Activated T-helper 9 cell treated with anti-CD3 and anti-CD28 coated beads, Interleukin-2, amount 50 U/mL, for 16 hours (primary cell): ENCODE results near the gene HDGF.

Experiments
- DNase-seq: peaks from one replicate; pipeline ENCODE4 v3.0.0-alpha.2; 2020; ENCODE audit warnings: low read depth

HDGF gene

DNA sequence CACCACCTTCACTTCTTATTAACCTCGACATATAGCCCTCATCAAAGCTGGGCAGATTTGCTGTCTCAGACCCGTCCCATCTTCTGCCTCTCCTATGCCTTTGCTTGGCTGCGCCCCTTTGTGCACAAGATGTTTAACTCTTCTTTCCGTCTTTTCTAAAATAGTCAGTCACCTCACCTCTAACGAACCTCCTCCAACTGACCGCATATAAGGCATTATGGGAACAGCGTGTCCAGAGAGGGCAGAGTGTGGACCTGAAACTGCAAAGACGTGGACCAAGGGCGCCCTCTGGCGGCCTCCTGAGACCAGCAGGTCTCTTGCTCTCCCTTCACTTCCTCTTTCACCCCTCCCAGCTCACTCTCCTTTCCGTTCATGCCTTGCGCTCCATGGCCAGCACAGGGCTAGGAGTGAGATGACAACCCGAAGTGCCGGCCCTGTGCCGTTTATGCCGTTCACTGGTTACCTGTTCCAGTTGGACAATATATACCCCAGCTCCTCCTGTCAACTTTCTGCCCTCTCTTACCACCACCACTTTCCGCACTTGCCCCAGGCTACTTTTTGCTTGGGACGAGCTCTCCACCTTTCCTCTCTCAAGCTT, 25.7 kb downstream of the HDGF start:
- DNase-seq, result peak; percentile 71

GRCh38 chr1:156721535-156721934, 29.9 kb downstream of the HDGF start:
- no peak for DNase-seq

- DNase-seq, result no peak
These were observed 30.3 kb downstream of the HDGF start for GRCh38 chr1:156721131-156721530.

DNA sequence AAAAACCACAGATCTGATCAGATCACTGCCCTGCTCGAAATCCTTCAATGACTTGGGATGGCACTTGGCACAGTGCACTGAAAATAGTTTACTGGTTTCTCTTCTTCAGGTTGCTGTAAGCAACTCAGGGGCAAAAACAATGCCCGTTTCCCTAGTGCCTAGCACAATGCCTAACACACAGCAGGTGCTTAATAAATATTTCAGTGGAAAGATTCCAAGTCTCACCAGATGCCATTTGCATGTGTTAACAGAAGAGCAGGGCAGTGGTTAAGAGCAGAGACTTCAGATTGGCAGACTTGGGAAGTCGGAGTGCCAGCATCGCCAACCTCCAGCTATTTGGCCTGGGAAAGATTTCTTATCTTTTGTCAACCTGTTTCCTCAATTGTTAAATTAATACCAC, 34.1 kb downstream of the HDGF start:
- DNase-seq, result no peak

- DNase-seq, result no peak
These were observed 36.6 kb downstream of the HDGF start for GRCh38 chr1:156714830-156715229.

DNA sequence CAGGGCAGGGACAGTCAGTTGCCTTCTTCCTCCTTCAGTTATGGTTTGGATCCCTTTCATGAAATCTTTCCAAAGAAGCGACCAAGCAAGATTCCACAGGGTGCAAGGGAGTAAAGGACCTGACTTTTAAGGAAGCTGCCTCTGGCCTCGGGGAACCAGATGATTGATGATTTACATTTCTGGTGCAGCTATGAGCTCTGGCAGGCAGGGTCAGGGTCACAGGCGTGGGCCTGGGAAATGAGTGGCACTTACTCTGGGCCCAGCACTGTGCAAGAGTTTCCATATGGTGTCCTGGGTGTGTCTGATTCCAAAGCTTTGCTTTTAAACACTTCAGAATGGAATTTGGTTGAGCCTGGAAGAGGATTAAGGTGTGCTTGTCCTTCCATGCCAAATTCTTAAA, 38.8 kb downstream of the HDGF start:
- no peak for DNase-seq

GRCh38 chr1:156711011-156711817, 40.3 kb downstream of the HDGF start:
- no peak for DNase-seq

DNA sequence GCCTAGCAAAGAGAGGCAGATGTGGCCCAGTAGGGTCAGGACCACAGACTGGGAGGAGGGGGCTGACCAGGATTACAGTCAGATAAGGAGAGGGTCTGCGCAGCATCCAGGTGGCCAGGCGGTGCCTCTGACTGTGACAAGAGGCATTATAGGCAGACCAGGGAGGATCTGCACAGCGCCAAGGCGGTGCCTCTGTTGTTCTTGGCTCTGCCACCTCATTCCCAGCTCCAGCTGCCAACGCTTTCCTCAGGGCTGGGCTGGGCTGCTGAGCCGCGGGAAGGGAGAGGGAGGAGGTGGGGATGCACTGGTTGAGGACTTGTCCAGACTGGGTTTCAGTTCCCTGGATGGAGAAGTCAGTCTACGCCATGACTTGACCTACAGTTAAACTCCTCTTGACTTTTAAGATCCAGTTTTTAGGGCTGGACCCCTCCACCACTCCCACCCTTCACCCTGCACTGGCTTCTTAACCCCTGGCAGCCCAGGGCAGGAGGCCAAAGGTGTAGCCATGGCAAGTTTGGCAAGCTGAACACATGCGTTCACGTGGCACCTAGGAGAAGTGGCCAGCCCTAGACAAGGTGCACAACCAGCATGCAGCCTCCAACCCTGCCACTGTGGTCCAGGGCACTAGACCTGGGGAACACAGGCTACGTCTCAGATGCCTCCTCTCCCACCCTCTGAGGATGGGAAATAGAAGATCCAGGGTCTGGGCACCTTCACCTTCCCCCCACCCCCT, 41.6 kb downstream of the HDGF start:
- no peak for DNase-seq

- DNase-seq, result no peak
These were observed 42.4 kb downstream of the HDGF start for GRCh38 chr1:156709031-156709430.

GRCh38 chr1:156708218-156708661, 43.2 kb downstream of the HDGF start:
- DNase-seq, result no peak

DNA sequence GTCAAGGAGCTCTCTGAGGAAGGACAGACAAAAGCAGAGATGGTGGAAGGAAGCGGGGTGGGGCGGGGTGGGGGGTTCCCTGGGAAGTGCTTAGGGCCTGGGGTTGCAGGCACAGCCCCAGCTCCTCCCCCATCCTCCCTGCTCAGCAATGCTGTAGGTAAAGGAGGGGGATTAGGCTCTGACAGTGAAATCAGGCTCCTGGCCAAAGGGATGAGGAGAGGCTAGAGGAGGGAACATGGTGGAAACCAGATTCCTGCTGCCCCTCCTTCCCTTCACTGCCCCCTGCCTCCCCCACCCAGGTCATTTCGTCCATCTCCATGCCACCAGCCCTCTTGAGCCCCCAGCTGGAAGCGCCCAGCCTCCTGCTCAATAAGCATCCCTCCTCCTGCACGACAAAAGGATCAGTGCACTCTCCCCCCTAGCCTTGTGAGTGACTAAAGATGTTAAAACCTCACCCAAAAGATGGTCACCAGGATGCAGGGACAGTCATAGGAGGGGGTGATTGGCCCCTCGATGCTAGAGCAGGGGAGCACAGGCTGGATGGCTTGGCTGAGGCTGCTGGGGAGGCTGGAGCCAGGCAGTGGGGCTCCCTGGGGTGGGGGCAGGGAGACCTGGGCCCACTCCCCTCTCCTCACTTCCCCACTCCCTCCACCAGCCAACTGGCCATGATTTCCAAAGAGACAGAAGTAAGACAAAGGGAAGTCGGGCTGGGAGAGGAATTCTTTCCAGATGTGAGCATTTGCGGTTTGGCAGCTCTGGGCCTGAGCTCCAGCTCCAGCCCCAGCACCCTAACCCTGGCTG, 43.9 kb downstream of the HDGF start:
- no peak for DNase-seq

DNA sequence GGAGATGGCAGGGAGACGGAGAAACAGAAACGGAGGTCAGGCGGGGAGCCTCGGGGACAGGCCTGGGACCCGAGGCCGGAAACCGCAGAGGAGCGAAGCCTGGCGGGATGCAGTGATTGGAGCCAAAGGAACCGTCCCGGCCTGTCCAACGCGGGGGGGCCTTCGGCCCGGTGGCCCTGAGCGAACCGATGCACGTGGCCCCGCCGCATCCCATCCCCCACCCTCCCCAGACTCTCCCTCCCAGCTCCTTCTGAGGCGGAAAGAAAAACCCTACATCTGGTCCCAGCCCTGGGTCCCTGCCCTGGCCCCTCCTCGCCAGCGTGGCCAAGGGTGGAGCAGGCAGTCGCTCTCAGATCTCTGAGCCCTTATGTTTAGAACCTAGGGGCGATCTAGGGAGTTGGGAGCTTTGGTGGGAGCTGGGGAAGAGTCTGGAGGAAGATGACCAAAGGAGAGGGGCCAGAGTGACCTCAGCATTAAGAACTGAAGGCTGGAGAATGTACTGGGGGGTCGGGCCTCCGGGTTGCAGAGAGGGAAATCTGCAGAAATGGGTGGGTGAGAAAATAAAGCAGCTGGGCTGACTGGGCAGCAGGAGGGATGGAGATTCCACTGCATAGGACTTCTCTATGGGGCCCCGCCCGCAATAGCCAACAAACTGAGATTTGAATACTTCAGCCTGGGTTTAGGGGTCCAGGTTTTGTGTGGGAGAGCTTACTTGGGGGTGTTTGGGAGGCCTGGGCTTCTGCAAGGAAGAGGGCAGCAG, 44.6 kb downstream of the HDGF start:
- no peak for DNase-seq

DNA sequence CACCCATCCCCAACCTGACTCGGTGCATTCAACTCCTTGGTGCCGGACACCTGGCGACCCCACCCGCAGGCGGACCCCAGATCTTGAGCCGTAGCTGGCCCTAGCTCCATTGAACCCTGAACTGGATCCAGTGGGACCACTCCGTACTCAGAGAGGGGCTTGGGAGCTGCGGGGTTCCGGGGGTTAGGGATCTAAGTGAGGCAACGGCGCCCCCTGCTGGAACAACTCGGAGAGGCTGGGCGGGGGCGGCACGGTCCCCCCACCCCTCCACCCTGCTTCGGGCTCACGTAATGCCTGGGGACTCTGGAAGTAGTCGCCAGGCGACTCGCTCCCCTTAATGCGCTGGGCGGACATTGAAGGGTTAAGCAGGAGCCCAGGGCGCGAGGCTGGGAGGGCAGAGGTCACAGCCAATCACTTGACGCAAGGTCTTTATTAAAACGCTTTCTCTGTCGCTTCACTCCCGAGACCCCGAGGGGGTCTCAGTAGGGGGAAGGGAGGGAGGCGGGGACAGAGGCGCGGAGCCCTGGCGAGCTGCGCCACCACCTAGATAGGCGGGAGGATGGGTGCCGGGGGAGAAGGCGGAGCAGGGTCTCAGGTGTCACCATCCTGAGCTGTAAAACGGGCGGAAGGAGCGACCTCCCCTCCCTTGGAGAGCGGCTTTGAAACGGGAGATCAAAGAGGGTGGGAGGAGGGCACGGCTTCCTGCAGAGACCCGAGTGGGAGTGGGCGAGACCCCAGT, 45.4 kb downstream of the HDGF start:
- DNase-seq, result peak; percentile 64

DNA sequence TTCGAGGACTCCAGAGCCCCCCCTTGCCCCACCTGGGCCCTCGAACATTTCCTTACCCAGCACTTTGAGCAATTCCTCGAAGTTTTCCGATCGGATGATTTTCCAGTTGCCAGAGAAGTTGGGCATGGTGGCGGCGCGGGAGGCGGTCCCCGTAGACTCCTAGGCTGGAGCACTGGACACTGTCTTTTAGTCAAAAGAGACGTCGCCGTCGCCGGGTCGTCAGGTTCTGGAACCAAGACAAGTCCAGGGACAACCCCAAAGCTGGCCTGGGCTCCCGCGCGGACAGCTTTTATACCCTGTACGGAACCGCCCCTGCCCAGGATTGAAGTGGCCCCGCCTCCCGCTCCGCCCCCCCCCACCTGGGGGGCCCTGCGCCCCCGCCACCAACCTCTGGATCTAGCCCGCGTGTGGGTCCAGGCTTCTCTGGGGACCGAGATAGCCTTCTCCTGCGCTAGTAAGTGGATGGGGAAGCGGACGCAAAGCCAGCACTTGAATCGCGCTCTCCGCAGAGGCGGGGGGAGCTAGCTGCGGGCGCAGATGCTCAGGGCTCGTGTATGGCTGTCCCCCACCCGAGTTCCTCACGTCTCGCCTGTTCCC, 46.1 kb downstream of the HDGF start, which contains the start of gene CRABP2:
TSS of gene CRABP2 (minus strand) at position 263 of the 597 bp plus-strand sequence. CDS start at position 126, 137 bp downstream.
- DNase-seq, result no peak

- DNase-seq, result peak; percentile 41
These were observed 46.5 kb downstream of the HDGF start for GRCh38 chr1:156704930-156705320.

DNA sequence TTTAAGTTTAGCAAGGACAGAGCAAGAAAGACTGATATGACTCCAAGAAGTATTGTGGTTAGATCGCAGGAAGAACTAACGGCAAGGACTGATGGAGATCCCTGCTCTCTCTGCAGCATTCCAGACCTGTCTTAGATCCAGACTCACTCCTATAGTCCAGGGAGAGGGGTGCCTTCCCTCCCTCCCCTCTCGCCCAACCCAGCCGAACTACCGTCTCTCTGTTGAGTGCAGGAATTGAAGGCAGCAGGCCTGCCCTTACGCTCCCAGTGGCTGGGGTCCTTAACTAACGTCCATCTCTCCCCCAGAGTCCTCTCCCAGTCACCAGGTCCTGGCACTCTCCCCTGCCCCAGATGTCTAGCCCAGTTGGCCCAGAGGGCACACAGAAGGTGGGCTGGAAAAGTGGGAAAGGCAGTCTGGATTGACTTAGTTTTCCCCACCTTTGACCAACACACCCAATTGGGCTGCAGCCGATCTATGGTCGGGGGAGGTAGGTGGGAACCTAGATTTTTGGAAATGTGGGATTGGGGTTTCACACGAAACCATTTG, 47.2 kb downstream of the HDGF start:
- DNase-seq, result no peak

- no peak for DNase-seq
These were observed 47.7 kb downstream of the HDGF start for GRCh38 chr1:156703741-156704140.

GRCh38 chr1:156703336-156703735, 48.1 kb downstream of the HDGF start:
- DNase-seq, result no peak

DNA sequence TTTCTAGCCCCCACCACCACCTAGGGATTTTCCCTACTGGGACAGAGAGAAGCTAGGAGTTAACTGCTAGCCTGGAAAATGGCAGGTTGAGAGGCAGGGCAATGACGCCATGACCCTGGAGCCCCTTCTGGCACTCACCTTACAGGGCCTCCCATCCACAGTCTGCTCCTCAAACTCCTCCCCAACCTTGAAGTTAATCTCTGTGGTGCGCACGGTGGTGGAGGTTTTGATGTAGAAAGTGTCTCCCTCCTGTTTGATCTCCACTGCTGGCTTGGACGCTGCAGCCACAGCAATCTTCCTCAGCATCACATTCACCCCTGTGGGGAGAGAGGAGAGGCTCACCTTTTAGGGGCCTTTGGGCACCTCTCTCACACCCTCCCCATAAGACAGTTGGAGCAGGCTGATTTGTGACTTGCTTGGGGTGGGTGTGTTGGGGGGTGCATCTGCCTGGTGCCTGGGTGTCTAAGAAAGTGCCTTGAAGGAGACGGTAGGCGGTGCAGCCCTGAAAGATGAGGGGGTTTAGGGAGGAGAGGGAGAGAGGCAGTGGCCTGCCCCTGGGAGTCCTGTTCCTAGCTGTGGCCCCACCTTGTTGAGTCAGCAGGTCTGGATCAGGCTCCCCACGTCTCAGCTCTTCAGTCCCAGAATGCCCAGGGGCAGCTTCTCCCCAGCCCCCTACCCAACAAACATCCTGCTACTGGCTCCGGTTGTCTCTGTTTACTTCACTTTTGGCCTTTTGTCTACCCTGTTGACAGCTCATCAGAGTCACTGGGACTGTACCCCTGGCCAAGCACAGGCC, 50.5 kb downstream of the HDGF start:
- DNase-seq, result no peak
